CD4-positive, alpha-beta T cell treated with Interleukin-6 at 100 ng/mL for 8 hours (primary cell): Measurements from ENCODE around the gene SPZ1.
"Not testable (repeated sequence)": the region's sequence is repeated elsewhere in the genome, so short reads cannot be mapped to it uniquely, and the experiment has no call there.

ENCODE experiments used
- DNase-seq: peaks from one replicate; pipeline ENCODE4 v3.0.0-alpha.2; 2020; ENCODE audit warnings: mixed read lengths, low spot score

SPZ1 gene

DNA sequence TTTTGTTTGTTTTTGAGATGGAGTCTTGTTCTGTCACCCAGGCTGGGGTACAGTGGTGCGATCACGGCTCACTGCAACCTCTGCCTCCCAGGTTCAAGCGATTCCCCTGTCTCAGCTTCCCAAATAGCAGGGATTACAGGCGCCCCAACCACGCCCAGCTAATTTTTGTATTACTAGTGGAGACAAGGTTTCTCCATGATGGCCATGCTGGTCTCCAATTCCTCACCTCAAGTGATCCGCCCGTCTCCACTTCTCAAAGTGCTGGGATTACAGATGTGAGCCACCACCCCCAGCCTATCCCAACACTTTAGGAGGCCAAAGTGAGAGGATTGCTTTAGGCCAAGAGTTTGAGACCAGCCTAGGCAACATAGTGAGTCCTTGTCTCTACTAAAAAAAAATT is 19.3 kb downstream of the SPZ1 start:
- no peak for DNase-seq

DNA sequence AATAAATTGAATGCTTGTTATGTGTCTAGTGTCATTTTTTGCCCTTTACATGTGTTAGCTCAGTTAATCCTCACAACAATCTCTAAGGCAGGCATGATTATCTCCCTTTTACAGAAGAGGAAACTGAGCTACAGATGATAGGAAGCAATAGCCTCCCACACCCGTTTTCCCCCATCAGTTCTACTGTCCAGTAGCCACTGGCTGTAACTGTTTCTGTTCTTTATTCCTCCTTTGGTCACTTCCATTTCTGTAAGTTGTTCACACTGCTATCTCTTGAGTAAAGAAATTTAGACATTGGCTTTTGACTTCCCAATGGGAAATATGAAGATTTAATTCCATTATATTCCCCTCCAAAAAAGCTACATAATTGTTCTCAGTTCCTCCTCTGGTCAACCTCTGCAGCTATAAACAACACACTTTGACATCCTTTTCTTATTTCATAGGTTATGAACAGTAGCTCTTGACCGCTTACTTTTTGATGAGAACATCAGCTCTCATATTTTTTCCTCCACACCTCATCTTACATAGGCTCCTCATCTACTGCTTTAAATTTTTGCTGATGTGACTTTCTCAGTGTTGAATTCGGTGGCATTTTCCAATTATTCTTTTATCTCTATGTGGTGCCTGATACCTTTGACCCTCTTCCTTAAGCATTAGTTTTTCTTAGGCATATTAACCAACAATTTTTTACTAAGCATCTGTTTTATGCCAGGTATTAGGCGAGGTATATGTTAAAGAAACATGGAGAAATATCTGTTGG is 21.4 kb downstream of the SPZ1 start:
- no peak for DNase-seq

DNA sequence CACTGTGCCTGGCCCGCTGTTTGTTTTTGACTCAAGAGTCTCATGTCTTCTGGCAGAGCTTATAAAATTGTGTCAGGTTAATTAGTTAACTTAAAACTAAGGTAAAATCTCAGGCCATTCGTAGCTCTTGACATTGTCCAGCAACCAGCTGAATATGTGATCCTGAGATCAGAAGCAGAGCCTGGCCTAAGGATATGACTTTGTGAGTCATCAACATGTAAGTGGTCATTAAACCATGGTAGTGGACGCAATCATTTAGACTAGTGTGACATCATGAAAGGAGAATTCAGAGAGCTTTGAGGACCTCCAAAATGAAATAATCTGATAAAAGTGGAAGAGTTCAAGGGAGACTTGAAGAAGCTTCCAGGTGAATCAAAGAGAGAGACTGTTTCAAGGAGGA is 23.3 kb downstream of the SPZ1 start:
- no peak for DNase-seq

DNA sequence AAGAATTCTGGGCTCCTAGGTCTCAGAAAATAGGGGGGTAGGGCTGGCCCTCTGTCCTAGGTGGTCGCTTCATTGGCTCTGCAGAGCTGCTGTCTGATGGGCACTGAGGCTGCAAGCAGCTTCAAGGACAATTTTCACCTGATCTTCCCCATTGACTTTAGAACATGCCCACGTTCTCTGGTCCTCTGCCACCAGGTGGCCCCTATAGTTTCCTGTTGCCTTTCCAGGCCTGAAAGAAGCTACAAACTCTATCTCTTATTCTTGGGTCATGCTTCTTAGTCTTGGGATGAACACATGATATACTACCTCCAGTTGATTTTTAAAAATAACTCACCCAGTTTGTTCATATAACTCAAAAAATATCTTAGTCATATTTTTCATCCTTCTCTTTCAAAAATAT is 26.3 kb downstream of the SPZ1 start:
- DNase-seq: peak; percentile 26

DNA sequence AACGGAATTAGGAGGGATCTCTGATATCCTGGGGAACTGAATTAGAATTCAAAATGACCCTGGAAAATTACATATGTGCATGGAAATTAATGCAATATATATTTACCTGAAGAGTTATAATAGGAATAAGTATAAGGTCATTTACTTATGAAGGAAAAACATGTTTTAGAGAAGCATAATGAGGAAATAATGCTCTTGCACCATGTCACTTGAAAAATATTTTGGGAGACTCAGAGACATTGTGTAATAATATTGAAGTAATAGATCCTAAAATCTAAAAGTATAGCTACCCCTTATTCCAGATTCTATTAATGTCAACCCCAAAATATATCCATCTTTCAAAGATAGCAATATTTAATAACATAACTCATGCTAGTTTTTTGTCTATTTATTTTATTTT is 28.4 kb downstream of the SPZ1 start:
- DNase-seq: no peak

DNA sequence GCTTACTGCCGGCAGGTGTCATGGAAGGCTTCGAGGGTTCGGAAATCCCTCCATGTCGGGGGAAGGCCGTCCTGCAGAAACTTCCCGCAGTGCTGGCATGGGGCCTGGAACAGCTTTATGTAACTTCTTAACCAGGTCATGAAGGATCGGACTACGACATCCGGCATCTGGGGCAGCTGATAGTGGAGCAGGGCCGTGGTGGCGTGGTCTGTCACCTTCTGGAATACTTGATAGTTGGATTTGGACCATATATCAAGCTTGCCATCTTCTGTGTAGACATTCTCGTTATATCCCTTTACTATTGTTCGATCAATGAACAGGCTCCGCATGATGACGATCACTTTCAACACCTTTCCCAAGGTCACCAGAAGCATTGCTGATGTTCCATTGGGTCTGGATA is 31.2 kb downstream of the SPZ1 start:
- DNase-seq: not testable (repeated sequence)

DNA sequence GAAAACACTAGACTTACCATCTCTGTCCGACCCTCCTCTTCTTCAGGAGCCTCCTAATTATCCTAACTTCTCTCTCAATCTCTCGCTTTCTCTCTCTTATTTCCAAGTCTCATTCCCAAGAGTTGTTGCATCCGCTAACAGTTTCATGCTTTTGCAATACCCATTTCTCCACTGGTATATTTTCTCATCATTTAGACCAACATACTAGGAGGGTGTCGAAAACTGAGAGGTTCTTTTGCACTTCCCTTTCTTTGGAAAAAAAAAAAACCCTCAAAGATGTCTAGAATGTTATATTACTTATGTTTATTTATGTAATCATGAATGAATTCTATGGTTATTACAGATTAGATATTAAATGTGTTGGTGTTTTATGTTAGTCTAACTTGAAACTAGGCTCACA is 35.9 kb downstream of the SPZ1 start:
- DNase-seq: no peak

DNA sequence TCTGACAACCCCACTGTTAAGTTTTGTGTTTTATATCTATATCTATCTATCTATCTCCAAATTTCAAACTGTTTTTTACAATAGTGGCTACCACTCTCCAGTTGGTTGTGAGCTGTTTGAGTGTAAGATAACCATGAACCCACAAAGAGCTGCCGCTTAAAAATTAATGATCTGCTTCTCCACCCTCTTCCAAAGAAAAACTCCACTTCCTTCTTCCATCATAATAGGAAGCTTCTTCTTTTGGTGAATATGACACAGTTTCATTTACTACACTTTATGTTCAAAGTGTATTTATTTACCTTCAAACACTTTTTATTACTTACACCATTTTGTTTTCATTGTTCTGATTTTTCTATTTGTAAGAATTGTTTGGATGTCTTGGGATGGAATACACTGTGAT is 37.9 kb downstream of the SPZ1 start:
- DNase-seq: no peak

DNA sequence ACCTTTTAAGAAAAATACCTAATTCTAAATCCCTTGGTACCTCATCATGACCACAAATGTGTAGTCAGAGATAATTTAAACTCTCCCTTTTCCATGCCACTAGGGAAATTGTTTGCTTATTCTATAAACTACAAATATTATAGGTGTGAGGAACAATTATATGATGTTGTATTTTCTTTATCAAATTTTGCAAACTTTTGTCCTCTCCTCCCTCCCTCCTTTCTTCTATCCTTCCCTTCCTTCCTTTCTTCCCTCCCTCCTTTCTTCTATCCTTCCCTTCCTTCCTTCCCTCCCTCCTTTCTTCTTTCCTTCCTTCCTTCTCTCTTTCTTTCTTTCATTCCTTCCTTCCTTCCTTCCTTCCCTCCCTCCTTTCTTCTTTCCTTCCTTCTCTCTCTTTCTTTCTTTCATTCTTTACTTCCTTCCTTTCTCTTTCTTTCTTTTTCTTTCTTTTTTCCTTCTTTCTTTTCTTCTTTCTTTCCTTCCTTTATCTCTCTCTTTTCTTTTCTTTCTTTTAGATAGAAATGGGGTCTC is 41.2 kb downstream of the SPZ1 start:
- no peak for DNase-seq

DNA sequence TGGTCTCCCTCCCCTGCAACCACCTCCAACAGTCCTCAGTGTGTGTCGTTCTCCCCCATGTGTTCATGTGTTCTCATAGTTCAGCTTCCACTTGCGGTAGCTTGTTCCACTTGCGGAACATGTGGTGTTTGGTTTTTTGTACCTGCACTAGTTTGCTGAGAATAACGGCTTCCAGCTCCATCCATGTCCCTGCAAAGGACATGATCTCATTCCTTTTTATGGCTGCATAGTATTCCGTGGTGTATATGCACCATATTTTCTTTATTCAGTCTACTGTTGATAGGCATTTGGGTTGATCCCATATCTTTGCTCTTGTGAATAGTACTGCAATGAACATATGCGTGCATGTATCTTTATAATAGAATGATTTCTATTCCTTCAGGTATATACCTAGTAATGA is 45.1 kb downstream of the SPZ1 start:
- no peak for DNase-seq

DNA sequence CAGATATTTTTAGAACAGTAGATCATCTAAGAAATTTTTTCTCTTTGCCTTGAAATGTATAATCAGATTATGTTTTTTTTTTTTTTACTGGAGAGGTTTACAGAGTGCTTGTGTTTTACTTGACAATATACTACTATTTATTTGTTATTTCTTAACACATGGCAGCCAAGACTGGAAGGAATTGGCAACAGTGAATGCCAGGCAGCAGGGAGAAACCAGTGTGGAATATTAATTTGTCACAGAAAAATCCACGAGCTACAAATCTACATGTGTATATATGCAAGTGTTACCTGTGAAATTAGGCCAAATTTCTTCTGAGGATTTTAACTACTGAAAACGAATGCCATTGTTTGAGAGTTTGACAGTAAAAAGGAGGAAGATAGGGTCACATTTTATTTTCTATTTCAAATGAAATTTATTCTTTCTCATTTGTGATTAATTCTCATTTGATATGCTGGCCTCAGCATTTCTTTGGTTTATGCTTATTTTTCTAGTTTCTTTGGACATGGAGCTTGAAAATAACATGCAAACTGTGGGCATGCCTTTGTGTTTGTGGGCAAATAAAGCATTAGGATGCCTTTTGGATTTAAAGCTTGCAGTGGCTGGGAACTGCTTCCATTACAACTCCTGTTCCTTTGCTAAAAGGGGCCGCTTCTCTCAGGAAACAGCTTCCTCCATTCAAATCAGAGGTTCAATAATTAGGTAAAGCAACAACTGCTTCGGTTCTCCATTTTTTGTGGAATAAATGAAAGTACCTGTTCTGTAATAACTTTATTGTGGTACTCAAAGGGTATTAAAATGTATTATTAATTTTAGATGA is 49.1 kb downstream of the SPZ1 start:
- no peak for DNase-seq

DNA sequence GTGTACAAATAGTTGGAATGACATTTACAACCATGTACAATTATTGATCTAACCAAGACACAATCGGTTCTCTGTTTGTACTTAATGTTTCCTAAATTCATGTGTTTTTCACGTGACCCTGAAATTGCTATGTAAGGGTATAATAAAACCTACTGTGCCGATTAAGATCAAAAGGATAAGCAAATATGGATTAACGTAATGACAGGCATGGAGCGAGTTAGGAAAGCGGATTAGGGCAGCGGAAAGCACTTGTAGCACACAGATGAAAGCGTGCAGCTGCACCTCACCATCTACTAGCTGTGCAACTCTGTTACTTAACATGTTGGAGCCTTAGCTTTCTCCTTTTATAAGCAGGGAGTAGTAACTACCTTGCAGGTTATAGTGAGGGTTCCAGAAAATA is 49.7 kb downstream of the SPZ1 start:
- no peak for DNase-seq

DNA sequence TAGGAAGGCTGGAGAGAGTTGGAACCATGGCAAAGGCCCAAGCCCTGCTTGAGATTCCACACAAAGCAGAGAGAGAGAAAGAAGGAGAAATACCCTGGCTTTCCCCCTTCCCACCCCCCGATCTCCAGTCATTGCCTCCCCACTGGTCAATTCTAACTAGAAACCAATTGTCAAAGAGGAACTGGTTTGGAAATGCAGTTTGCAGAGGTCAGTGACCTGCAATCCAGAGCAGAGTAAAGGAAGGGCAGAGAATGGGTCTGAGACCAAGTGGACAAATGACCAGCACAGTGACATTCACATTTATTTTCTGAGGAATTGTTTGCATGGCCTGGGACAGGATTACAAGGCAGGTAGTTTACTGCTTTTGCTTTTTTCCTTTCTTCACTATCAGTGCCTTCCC is 50.6 kb downstream of the SPZ1 start:
- DNase-seq: no peak
